ENCODE measurements around the gene RPP25. TPM values are rescaled to one million over a fixed set of nuclear protein-coding genes. Genes with fewer than 3 reads are reported as not detected.

RPP25 gene
- total and polyA plus RNA-seq, 2 of the 13 experiments (the other 11 are each of a cell fraction or from before 2014, with no cell fraction given) = 0.05 to 0.11 TPM

GRCh38 chr15:74906450-74907162 lies 50.0 kb downstream of the RPP25 start, which contains the start of gene FAM219B (continued):
- TF ChIP-seq KDM2A (CRISPR knock-in tag; IDR thresholded peaks at IDR 0.05; ENCODE audit: borderline replicate concordance, low read depth) = peak; percentile 90
- peak; percentile 91 for TF ChIP-seq CEBPB (IDR thresholded peaks at IDR 0.05; ENCODE audit: borderline replicate concordance, low read depth, low read length)
- no peak for TF ChIP-seq CREB1 (IDR thresholded peaks at IDR 0.05)
- TF ChIP-seq CREB1 (CRISPR knock-in tag; IDR thresholded peaks at IDR 0.05) = no peak
- no peak for TF ChIP-seq ZNF496 (CRISPR knock-in tag; IDR thresholded peaks at IDR 0.05; ENCODE audit: insufficient replicate concordance)
- TF ChIP-seq ZNF780A (CRISPR knock-in tag; IDR thresholded peaks at IDR 0.05) = no peak
- TF ChIP-seq ZBTB26 (CRISPR knock-in tag; IDR thresholded peaks at IDR 0.05; ENCODE audit: borderline replicate concordance) = no peak; the same call in none of the 2 replicates
- peak; percentile 86 for TF ChIP-seq ZNF687 (CRISPR knock-in tag; IDR thresholded peaks at IDR 0.05)
- TF ChIP-seq RXRA (CRISPR knock-in tag; IDR thresholded peaks at IDR 0.05) = no peak
- no peak; the same call in none of the 2 replicates for TF ChIP-seq ZNF142 (CRISPR knock-in tag; IDR thresholded peaks at IDR 0.05)
- no peak for TF ChIP-seq TCF12 (IDR thresholded peaks at IDR 0.05)
- TF ChIP-seq TCF12 (CRISPR knock-in tag; IDR thresholded peaks at IDR 0.05) = 0 out of 2 replicates have a peak, but pooled peaks have one; percentile 55
- TF ChIP-seq TRIM24 (CRISPR knock-in tag; IDR thresholded peaks at IDR 0.05) = no peak
- TF ChIP-seq MBD4 (IDR thresholded peaks at IDR 0.05; ENCODE audit: borderline replicate concordance, low read length) = no peak

Data from HepG2 (cell line).